ENCODE results near the gene DGCR8. TPM values are rescaled to one million over a fixed set of nuclear protein-coding genes. Genes with fewer than 3 reads are reported as not detected.

The DGCR8 gene
- total RNA-seq, 4 donors from 2014 or later = 13.7 to 33.8 (median 18.7) TPM

GRCh38 chr22:20038574-20038973 is 41.5 kb upstream of the DGCR8 start:
- intact Hi-C loops (cut with DNase I) = no loop called here
- peaks cover 5 to 75% (median 10%) of the 10 kb centered on the region in 3 donors for H3K36me3 ChIP-seq

GRCh38 chr22:20039683-20040325 is 40.2 kb upstream of the DGCR8 start:
- H3K36me3 ChIP-seq = peaks cover 5 to 86% (median 10%) of the 10 kb centered on the region in 3 donors
- intact Hi-C loops (cut with DNase I) = no loop called here
- WGBS, 2 donors = 79 to 80% methylated on average over 7 of the region's 9 CpGs

More at GRCh38 chr22:20038574-20038973, 41.5 kb upstream of the DGCR8 start:
- TF ChIP-seq CTCF (IDR thresholded peaks at IDR 0.05) = no peak
- TF ChIP-seq POLR2A (IDR thresholded peaks at IDR 0.05) = no peak
- 69 to 83% methylated on average over 3 to 7 of the region's 7 CpGs for WGBS, 2 donors
- DNase-seq = no peak
- Histone ChIP-seq H3K4me1 (peaks cover 0 to 3% (median 2%) of the 10 kb centered on the region in 3 donors), H3K9me3 (no peaks in the 10 kb centered on the region), H3K27me3 (no peaks in the 10 kb centered on the region), H3K27ac (no peak overlapping the region), H3K4me3 (no peak overlapping the region)

GRCh38 chr22:20040327-20041200 is 39.5 kb upstream of the DGCR8 start:
- H3K27ac ChIP-seq = no peak overlapping the region
- DNase-seq = no peak
- H3K9me3 ChIP-seq = no peaks in the 10 kb centered on the region
- H3K4me1 ChIP-seq = no peaks in the 10 kb centered on the region
- H3K27me3 ChIP-seq = no peaks in the 10 kb centered on the region
- intact Hi-C loops (cut with DNase I) = no loop called here
- WGBS, 2 donors = 72 to 92% methylated on average over 3 to 5 of the region's 7 CpGs
- H3K4me3 ChIP-seq = no peak overlapping the region
- peaks cover 5 to 94% (median 10%) of the 10 kb centered on the region in 3 donors for H3K36me3 ChIP-seq
- no peak for TF ChIP-seq CTCF (IDR thresholded peaks at IDR 0.05)
- no peak for TF ChIP-seq POLR2A (IDR thresholded peaks at IDR 0.05)

More at GRCh38 chr22:20039683-20040325, 40.2 kb upstream of the DGCR8 start:
- H3K27me3 ChIP-seq = no peaks in the 10 kb centered on the region
- H3K4me1 ChIP-seq = no peaks in the 10 kb centered on the region
- H3K4me3 ChIP-seq = no peak overlapping the region
- H3K27ac ChIP-seq = no peak overlapping the region
- no peaks in the 10 kb centered on the region for H3K9me3 ChIP-seq
- no peak for DNase-seq
- no peak for TF ChIP-seq CTCF (IDR thresholded peaks at IDR 0.05)
- no peak for TF ChIP-seq POLR2A (IDR thresholded peaks at IDR 0.05)

GRCh38 chr22:20043057-20043996 is 36.7 kb upstream of the DGCR8 start:
- Histone ChIP-seq H3K27me3 (no peaks in the 10 kb centered on the region), H3K4me1 (no peaks in the 10 kb centered on the region), H3K9me3 (no peaks in the 10 kb centered on the region), H3K27ac (no peak overlapping the region), H3K36me3 (peaks cover 6 to 99% (median 13%) of the 10 kb centered on the region in 3 donors), H3K4me3 (no peak overlapping the region)
- no peak for DNase-seq
- WGBS, 2 donors = 91 to 96% methylated on average over 11 to 13 of the region's 26 CpGs
- intact Hi-C loops (cut with DNase I) = no loop called here
- TF ChIP-seq POLR2A (IDR thresholded peaks at IDR 0.05) (no peak), CTCF (IDR thresholded peaks at IDR 0.05) (no peak)

All from esophagus squamous epithelium (tissue), 5 donors.